CMK (cell line): ENCODE data around the gene FKBP6.
"Not testable (repeated sequence)": the region's sequence is repeated elsewhere in the genome, so short reads cannot be mapped to it uniquely, and the experiment has no call there.

Experiments
- DNase-seq: peaks from one replicate; pipeline ENCODE4 v3.0.0-alpha.2; 2010; ENCODE audit warnings: low read depth

The FKBP6 gene

DNA sequence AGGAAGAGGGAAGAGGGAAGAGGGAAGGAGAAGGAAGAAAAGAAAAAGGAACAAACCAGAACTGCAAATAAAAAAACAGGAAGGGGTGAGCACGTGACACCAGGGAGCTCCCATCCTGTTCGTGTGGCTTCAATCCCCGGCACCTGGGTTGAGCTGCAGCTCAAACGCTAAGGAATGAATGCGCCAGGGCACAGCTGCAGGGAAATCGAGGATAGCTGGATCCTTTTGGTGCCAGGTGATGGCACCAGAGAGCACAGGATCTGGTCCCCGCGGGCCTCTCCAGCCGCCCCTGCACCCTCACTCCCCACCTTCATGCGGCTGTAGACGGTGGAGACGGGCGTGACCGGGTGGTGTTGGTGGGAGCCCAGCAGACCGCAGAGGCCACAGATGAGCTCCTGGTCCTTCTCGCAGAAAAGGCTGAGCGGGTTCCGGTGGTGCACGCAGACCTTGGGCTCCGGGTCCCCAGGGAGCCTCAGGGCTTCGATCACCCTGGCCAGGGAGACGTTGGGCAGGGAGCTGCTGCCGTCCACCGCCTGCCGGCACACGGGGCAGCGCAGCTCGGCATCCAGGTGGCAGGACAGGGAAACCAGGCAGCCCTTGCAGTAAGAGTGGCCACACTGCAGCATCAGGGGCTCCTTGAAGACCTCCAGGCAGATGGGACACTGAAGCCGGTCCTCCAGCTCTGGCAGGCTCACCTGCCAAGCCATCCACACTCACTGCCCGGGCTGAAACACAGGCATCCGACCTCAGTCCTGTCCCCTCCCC is 3.7 kb upstream of the FKBP6 start:
- peak; percentile 30 for DNase-seq

DNA sequence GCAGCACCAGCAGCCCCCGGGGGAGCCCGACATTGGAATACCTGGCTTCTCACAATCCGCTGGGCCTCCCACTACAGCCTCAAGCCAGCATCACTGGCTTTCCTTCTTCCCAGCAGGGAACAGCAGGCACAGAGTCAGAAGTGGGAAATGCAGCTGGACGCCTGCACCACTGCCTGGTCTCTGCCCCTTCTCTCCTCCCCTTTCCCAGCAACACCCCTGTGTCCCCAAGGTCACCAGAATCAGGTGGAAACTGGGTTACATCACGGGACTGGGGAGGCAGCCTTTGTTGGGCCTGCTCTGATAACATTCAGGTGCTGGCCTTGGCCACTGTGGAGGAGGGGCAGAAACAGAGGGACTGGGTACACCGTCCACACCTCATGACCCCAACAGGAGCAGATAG is 2.5 kb upstream of the FKBP6 start:
- not testable (repeated sequence) for DNase-seq

DNA sequence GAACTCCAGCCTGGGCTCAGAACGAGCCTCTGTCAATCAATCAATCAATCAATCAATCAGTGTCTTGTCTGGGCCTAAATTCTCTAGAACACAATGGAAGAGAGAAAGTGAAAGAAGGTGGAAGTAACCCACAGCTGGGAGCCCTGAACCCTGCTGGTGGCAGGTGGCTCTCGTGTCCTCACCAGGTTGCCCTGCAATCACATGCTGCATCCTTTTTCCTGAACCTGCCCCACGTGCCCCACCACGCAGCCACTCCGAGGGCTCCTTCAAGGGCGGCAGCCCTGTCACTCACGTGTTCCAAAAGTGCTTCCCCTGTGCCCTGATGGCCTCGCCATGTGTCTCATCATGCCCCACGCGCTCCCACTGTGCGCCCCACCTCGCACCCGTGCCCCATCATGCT is 512 bp upstream of the FKBP6 start:
- not testable (repeated sequence) for DNase-seq

DNA sequence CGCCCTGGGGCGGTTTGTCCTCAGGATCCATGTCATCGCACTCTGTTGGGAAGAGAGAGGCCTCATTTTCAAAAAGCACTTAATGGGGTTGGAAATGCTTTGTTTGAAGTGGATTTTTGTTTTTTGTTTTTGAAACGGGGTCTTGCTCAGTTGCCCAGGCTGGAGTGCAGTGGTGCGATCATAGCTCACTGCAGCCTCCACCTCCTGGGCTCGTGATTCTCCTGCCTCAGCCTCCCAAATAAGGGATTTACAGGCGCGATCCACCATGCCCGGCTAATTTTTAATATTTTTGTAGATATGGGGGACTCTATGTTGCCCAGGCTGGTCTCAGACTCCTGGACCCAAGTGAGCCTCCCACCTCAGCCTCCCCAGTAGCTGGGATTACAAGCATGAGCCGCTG is 735 bp downstream of the FKBP6 start:
- DNase-seq: no peak

DNA sequence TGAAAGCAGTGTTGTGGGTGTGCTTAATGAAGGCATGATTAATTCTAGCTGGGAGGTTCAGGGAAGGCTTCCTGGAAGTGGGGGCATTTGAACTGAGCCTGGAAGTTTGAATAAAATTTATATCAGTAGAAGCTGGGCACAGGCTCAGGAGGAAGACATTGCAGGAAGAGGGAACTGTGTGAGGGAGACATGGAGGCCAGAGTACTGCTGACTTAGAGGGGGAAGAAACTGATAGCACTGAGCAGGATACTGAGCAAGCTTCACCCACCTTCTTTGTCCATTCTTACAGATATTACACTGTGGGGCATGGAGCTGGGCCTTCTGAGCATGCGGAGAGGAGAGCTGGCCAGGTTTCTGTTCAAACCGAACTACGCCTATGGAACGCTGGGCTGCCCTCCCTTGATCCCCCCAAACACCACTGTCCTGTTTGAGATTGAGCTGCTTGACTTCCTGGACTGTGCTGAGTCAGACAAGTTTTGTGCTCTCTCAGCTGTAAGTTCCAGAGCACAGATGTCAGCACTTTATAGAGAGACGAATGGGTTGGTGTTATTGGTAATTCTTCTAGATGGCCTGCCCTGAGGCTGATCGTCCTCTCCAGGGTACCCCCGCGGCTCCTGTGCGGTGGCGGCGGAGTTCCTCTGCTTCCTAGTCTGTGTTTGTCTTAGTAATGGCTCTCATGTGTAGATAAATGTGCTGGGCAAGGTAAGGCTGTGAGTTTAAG is 2.1 kb downstream of the FKBP6 start:
- DNase-seq: no peak

DNA sequence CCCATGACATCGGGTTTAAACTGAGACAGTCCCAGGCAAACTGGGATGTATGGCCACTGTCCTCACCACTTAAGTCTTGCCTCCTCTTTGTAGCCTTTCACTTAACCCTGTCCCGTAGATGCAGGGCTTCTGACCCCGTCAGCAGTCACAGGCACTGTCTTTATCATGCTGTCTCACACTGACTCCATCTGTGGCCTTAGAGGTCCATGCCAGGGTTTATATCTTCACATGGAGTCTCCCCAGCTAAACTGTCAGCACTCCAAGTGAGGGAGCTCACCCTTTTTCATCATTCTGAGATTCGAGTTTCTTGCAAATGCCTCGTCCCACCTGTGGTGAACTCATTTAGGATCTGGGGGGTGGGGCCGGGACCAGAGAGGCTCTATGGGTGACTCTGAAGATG is 2.8 kb downstream of the FKBP6 start:
- no peak for DNase-seq

DNA sequence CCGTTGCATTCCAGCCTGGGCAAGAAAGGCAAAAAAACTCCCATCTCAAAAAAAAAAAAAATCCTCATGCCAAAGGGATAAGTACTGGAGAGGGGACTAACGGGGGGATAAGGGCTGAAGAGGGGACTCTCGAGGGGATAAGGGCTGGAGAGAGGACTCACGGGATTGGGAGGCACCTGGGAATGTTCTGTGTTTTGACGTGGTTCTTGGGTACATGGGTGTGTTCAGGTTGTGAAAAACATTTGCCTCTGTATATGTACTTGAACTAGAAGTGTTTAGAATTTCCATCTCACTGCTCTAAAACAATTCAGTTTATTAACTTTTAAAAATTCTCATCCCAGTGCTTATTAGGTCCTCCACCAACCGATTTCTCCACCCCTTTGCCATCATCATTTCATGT is 4.5 kb downstream of the FKBP6 start:
- no peak for DNase-seq

DNA sequence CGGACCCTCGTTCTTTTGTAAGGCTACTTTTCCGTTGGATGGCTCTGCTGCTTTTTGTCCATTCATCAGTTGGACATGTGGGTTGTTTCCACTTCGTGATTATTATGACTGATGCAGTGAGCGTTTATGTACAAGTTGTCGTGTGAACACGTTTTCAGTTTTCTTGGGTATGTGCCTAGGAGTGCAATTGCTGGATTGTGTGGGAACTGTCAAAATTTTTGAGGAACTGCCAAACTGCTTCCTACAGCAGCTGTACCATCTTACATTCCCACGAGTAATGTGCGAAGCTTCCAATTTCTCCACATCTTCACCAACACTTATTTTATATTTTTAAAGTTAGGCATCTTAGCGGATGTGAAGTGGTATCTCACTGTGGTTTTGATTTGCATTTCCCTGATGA is 10.4 kb downstream of the FKBP6 start:
- no peak for DNase-seq

DNA sequence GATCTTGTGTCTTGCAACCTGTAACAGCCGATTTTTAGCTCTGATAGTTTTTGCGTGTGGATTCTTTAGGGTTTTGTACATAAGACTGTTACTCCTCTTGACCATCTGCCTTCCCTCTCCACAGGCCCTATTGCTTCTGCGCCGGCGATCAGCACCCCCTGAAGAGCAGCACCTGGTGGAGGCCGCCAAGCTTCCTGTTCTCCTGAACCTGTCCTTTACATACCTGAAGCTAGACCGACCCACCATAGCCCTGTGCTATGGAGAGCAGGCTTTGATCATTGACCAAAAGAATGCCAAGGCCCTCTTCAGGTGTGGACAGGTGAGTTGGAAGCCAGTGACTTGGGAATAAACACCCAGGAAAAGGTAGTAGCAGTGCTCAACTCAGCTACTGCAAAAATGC is 12.6 kb downstream of the FKBP6 start:
- DNase-seq: no peak

DNA sequence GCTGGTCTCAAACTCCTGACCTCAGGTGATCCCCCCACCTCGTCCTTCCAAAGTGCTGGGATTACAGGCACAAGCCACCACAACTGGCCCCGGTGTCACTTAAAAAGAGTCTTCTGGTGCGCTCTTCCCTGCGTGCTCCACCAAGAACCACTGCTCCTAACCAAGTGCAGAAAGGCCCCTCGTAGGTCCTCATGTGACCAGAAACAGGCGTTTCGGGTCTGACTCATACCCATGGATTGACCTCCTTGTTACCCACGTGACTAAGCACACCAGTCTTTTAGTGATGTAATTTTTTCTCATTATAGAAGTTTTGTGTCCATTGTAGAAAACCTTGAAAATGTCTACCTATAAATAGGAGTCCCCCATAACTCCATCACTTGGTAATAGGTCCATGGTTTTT is 13.9 kb downstream of the FKBP6 start:
- no peak for DNase-seq

DNA sequence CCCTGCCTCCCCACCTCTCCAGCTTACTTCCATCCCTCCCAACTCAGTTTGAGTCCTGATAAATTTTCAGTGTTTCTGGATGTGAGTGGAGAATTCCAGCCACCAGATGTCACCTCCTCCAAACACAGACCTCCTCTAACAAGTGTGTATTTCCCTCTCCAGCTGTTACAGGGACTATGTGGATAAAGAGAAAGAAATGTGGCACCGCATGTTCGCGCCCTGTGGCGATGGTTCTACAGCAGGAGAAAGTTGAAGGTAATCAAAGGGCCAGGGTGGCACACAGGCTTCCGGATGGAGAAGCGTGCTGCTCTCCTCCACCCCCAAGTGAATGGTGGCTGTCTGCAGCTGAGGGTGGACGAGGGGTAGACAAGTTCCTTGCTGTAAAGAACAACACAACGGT is 14.7 kb downstream of the FKBP6 start:
- no peak for DNase-seq

DNA sequence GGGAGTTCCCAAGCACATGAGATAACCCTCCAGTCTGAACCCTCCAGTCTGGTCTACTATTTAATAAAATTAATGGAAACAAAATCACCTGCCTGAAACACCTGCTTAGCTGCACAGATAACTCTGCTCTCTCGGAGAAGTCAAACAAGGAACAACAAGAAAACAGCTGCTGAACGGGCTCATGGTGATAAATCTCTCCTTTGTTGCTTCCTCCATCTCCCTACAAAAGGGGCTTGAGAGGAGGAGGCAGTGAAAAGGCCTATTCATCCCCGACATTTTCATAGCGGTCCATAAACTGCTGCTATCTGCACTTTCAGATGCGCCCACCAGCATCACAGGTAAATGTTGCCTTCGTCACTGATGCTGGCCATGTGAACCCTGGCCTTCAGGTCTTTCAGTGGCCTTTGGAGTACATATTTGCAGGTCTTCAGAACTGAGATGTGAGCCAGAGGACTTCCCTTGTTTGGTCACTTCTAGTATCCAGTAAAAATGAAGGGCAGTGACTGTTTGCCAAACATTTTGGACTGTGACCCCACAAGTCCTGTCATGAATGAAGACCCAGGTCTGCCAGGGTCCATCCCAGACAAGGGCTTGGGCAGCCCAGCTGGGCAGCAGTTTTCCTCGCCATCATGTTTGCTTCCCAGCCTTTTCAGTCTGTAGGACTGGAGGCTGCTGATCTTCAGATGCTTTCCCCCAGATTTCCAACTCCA is 15.9 kb downstream of the FKBP6 start:
- DNase-seq: no peak

DNA sequence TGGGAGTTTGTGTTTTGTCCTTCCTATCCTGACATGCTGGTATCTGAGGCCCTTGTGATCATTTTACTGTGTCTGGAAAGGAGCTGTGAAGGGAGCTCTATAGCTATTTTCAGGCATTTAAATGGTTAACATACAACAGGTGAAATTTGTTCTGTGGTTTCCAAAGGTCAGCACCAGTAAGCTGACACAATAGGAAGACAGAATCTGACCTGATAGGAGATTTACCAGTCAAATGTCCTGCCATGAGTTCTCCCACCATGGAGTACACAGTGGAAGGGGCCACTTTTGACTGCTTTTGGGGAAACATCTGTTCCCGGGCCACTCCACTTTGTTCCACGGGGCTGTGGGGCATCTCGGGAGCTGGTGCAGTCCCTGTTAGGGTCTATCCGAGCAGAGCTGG is 17.6 kb downstream of the FKBP6 start:
- no peak for DNase-seq

DNA sequence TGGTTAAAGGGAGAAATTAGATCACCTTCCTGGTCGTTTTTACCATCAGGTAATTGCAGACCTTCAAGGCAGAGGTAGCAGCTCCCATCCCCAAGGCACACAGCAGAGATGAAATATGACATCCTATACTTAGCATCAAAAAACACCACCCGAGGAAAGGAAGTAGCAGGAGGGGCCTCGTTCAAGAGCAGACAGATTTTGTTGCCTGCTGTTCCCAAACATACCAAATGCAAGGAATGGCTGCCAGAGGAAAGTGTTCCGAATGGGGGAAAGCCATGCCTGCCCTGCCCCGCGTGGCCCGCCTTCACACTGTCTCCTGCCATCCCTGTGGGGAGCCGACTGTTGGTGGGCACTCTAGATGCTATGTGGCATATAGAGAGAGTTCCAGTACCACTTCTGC is 18.0 kb downstream of the FKBP6 start:
- no peak for DNase-seq

DNA sequence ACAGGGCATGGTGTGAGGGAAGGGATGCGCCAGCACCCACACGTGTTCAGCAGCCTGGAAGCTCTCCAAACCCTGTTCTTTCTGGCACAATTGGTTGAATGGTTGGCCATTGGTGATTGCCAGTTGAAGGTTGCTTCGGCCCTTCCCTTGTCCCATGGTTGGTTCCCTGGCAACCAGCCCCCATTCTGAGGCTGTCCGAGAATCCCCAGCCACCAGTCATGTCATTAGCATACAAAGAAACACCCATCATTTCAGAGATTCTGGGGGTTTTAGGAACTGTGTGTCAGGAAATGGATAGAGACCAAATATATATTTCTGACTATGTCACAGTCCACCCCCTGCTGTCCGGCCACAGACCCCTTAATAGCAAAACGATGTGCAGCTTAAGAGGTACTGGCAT is 21.8 kb downstream of the FKBP6 start:
- DNase-seq: no peak

DNA sequence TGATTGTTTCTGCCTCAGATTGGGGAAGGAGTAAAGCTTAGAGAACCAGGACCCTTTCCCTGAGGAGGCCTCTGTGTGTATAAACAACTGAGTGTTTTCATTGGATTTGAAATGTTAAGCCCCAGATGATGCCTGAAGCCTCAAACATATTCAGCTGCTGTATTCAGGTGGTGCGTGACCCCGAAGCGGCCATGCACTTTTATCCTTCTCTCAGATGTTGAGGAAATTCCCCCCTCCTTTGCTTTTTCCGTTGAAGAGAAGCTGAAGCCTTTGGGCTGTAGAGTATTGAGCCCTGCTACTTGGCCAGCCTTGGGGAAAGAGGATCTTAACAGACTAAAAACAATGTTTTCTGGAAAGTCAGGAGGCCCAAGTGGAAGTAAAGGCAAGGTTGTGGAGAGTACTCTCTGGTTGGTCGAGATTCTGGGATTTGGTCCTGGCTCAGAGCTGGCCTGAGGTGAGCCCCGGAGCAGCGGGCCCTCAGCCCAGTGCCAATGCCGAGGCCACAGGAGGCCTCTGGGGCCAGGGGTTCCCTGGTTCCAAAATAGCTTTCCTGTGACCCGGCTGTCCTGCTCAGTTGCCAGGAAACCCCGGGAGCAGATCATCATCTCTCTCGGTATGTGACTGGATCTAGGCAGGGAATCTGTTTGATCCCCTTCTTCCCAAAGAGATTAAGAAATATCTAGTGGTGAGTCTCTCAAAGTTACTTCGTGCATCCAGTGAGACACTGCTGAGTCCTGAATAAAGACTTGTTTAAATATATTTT is 22.5 kb downstream of the FKBP6 start:
- DNase-seq: no peak

DNA sequence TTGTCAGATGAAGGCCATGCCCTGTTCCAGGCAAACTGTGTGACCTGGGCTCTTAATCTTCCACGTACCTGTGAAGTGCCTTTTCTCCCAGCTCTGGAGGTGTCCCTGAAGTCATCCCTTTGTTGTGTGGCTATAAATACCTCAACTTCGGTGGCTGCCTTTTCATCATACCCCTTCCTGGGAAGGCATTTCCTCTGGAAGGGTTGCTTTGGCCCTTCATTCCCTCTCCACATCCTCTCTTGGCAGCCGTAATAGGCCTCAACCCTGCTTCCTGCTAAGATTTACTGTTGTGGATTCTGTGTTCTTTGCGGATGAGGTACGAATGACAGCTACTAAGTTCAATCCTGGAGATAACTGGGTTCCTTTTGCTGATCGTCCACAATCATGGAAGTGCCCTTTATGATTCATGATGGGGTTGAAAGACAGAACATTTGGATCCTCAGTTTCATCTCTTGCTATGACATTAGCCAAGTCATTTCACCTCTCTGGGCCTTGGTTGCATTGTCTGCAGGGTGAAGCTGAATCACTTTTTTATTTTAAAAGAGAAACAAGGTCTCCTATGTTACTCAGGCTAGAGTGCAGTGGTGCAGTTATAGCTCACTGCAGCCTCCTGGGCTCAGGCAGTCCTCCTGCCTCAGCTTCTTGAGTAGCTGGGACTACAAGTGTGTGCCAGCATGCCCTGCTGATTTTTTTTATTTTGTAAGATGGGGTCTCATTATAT is 23.6 kb downstream of the FKBP6 start:
- DNase-seq: no peak

DNA sequence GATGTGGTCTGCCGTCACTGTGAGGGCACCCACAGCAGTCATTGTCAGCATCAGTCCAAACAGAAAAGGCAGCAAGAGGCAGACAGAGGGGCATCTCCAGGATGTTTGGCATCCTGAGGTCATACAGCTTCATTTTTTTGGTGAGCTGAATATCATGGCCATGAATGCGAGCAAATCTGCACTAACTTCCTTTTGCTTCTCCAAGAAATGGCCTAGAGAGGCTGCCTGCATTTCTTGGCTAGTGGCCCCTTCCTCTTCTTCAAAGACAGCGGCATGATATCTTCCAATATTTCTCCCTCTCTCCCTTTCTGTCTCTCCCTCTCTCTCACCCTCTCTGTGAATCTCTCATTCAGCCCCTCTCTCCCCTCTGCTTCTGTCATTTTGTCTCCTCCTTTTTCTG is 24.8 kb downstream of the FKBP6 start:
- no peak for DNase-seq

DNA sequence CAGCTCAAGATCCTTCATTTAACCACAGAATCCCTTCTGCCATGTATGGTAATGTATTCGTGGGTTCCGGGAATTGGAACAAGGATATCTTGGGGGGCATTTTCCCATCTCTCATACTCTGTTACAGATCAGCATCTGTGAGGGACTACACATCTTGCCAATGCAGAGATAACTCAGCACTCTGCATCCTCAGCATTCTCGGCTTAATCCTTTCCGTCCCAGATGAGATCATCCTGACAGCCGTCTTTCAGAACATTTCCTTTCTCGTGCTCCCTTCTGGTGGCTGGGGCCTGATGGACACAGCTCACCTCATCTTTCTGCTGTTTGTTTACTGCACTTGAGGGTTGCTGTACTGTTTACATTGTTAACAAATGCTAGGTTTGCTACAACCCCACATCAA is 25.3 kb downstream of the FKBP6 start:
- no peak for DNase-seq

DNA sequence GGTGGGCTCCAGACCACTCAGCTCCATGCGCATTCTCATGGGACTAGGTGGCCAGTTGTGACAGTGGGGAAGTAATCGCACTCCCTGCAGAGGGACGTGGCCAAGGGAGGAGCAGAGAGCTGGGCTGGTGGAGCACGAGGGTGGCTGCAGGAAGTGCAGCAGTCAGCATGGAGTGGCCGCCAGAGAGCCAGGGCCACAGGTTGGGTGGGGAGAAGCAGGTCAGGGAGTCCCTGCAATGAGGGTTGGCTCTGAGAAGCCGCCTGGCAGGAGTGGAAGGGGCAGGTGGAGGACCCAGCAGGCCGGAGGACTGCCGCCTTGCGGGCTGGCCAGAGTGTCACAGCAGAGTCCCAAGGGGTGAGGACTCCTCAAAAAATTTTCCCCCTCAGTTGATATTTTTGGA is 26.2 kb downstream of the FKBP6 start:
- no peak for DNase-seq

DNA sequence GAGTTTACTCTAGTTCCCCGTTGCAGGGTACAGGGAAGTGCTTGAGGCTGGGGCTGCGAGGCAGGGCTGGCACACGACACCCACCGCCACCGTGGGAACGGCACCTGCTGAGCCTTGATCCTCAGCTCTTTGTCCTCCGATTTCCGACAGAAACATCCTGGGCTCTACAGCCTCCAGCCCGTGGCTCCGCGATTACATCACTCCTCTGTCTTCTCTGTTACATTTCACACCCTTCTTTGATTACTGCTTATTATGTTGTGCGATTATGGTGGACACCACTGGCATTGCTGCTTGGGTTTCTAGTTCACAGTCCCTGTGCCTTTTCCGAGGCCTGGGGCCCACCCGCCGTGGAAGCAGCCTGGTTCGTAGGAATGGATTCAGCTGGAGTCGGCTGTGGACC is 26.9 kb downstream of the FKBP6 start:
- no peak for DNase-seq

DNA sequence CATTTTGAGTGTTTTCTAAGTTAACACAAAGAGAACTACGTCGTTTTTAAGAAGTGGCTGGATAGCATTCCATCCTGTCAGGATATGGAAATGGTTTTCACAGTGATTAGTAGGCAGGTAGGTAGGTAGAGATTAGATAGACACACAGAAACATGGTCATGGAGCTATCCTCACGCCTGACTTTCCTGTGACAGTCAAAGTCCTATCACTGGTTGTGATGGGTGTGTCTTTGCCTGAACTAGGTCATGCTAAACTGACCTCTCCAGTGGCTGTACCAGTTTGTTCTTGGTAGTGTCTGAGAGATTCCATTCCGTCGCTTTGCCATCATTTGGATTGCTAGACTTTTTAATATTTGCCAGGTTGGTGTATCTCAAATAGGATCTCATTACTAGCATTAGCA is 28.2 kb downstream of the FKBP6 start:
- no peak for DNase-seq
